Activated CD4-positive, alpha-beta memory T cell treated with anti-CD3 and anti-CD28 coated beads, Interleukin-2, amount 10 ng/mL, durations not matched to agents 7 days and 5 days (primary cell): ENCODE results near the gene SORCS2. TPM values are rescaled to one million over a fixed set of nuclear protein-coding genes. Genes with fewer than 3 reads are reported as not detected.

Source experiments
- CTCF ChIA-PET: fragments of 350-600 bp; sonication (Branson Sonifier 250); formaldehyde crosslinking; loops from one replicate; lab custom pipeline; 2021; ENCODE audit warnings: antibody characterized with exemption, inconsistent platforms; lab: Charles Lee
- POLR2A ChIA-PET: fragments of 350-600 bp; sonication (Branson Sonifier 250); formaldehyde crosslinking; loops from one replicate; lab custom pipeline; 2021; ENCODE audit warnings: antibody characterized with exemption; lab: Charles Lee
- DNase-seq: peaks from one replicate; pipeline ENCODE4 v3.0.0-alpha.2; 2020
- H3K27ac Mint-ChIP-seq: one replicate; pipeline ENCODE4 v1.8.0; 2021; ENCODE audit warnings: mild to moderate bottlenecking, mixed read lengths
- H3K27me3 Mint-ChIP-seq: one replicate; pipeline ENCODE4 v1.8.0; 2021; ENCODE audit warnings: mixed read lengths
- H3K36me3 Mint-ChIP-seq: one replicate; pipeline ENCODE4 v1.8.0; 2021; ENCODE audit warnings: low read depth, mixed read lengths
- H3K4me1 Mint-ChIP-seq: one replicate; pipeline ENCODE4 v1.8.0; 2021; ENCODE audit warnings: mixed read lengths
- H3K4me3 Mint-ChIP-seq: one replicate; pipeline ENCODE4 v1.8.0; 2021; ENCODE audit warnings: mild to moderate bottlenecking, mixed read lengths
- H3K9me3 Mint-ChIP-seq: one replicate; pipeline ENCODE4 v1.8.0; 2021; ENCODE audit warnings: mixed read lengths
- total RNA-seq, 2 experiments: library from RNA; stranded (reverse); gene quantifications; one replicate each; pipeline ENCODE4 v1.2.3, GENCODE V29; 2021

SORCS2 gene
- total RNA-seq, 2 experiments from 2014 or later: 0.10 to 0.18 TPM

DNA sequence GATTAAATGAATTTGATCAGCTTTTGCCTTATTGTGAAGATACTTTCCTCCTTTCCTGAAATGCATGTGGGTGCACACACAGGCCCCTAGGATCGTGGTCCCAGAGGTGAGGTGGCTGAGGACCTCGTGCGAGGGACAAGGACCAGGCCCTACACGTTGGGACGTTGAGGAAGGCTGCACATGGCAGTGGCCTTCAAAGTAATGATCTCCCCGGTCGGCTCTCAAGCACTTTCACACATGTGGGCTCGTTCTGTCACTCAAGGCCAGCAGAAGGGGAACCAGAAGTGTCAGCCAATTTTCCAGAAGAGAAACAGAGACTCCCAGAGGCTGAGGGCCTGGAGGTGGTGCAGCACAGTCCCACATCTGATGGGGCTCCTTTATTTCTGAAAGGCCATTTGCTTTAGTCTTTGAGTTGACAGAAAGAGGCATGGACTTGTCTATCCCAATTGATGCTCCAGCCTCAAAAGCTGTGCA is 550.5 kb downstream of the SORCS2 start:
- POLR2A ChIA-PET: no interaction called here
- H3K27ac Mint-ChIP-seq: no peak overlapping the region
- no peaks in the 10 kb centered on the region for H3K27me3 Mint-ChIP-seq
- H3K9me3 Mint-ChIP-seq: no peaks in the 10 kb centered on the region
- no peak overlapping the region for H3K4me3 Mint-ChIP-seq
- DNase-seq: no peak
- CTCF ChIA-PET: no interaction called here
- no peaks in the 10 kb centered on the region for H3K36me3 Mint-ChIP-seq
- no peaks in the 10 kb centered on the region for H3K4me1 Mint-ChIP-seq

DNA sequence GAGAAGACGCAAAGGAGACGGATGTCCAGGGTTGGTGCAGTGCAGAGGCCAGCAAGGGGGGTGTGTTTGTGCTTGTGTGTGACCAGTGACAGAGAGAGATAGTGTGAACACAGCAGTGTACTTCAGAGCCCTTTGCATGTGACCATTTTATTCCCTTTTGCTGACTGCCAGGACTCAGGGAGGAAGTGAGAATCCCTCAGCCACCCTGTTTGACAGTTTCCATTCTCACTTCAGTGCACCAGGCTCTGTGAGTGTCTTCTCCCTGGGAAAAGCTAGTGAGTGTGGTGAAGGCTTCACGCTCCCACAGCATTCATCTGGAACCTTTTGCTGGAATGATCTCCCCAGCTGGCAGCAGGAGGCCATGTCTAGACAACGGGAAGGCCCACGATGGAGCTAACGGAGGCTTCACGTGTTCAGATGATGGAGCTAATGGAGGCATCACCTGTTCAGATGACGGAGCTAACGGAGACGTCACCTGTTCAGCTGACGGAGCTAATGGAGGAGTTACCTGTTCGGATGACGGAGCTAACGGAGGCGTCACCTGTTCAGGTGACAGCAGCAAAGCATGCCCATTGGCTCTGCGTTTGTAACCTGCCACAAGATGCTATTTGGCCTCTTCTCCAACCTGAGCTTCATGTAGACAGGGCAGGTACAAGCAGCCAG is 551.9 kb downstream of the SORCS2 start:
- Mint-ChIP-seq H3K4me1 (peaks cover 4% of the 10 kb centered on the region), H3K27ac (no peak overlapping the region), H3K4me3 (no peak overlapping the region), H3K27me3 (no peaks in the 10 kb centered on the region), H3K9me3 (no peaks in the 10 kb centered on the region), H3K36me3 (no peaks in the 10 kb centered on the region)
- ChIA-PET POLR2A (no interaction called here), CTCF (no interaction called here)
- no peak for DNase-seq

DNA sequence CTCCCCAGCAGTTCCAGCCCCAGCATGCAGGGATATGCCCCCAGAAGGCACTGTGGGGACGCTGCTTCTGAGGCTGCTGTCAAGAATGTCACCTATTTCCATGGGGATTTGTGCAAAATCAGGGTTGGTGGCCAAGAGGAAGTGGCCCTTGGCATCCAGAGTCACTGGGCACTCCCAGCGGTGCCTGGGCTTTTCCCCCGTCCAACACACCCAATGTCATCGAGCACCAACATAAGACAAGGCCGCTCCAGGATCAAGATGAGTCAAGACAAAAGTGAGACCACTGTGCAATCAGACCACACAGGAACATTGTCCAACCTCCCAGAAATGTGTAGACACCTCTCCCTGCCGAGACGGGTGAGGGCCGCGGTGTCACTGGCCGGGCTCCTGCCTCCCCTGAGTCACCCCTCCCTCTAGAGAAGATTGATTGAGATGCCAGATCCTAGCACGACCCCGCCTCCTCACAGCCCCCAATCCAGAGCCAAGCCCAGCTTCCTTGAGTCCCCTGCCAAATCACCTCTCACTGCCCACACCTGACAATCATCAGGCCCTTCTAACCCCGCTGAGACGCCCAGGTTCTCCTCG is 553.1 kb downstream of the SORCS2 start:
- no peak for DNase-seq
- H3K4me1 Mint-ChIP-seq: peaks cover 10% of the 10 kb centered on the region
- POLR2A ChIA-PET: no interaction called here
- H3K27me3 Mint-ChIP-seq: no peaks in the 10 kb centered on the region
- no peak overlapping the region for H3K27ac Mint-ChIP-seq
- H3K9me3 Mint-ChIP-seq: no peaks in the 10 kb centered on the region
- H3K36me3 Mint-ChIP-seq: no peaks in the 10 kb centered on the region
- CTCF ChIA-PET: no interaction called here
- H3K4me3 Mint-ChIP-seq: no peak overlapping the region

DNA sequence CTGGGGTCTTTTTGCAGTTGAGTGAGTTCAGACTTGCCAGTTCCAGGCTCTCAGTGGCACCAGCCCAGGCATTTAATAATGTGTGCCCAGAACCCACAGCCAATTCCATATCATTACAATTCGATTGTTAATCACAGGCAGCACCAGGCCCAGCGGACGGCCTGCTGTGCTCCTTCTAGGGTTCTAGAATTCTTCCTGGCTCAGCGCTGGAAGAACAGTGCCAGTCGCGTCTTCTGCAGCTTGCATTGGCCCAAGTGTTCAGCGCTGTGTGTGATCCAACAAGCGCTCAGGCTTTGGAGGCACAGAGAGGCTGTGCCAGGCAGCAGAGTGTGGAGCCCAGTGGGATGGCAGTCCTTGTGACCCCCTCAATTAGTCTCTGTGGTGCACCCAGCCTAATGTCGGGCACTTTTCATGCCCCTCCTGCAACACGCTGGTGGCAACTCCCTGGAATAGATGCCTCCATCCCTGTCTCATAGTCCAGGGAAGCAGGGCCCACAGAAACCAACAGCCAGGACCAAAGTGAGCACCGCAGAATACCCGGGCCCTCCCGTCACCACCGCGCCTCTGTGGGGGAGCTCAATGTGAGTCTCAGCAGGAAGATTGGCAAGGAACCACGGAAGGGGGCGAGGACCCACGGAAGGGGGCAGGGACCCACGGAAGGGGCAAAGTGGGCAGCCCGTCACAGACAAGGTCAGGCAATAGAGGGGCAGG is 554.2 kb downstream of the SORCS2 start:
- POLR2A ChIA-PET: no interaction called here
- H3K27ac Mint-ChIP-seq: no peak overlapping the region
- H3K4me3 Mint-ChIP-seq: no peak overlapping the region
- peaks cover 10% of the 10 kb centered on the region for H3K4me1 Mint-ChIP-seq
- no peaks in the 10 kb centered on the region for H3K9me3 Mint-ChIP-seq
- no peaks in the 10 kb centered on the region for H3K36me3 Mint-ChIP-seq
- no peaks in the 10 kb centered on the region for H3K27me3 Mint-ChIP-seq
- CTCF ChIA-PET: no interaction called here
- DNase-seq: no peak

DNA sequence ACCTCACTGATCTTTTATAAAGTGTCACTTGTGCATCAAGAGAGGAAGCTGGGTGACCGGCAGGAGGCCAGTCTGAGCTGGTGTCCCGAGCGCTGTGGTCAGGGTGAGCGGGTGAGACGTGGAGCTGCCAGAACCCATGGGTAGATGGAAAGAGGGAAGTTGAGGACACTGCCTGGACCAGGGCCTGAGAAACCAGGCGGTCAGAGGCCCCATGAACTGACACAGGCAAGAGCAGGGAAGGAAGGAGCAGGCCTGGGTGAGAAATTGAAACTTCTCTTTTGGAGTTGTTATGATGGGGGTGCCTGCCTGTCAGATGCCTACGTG is 554.7 kb downstream of the SORCS2 start:
- ChIA-PET CTCF (no interaction called here), POLR2A (no interaction called here)
- Mint-ChIP-seq H3K27ac (no peak overlapping the region), H3K4me1 (peaks cover 10% of the 10 kb centered on the region), H3K4me3 (no peak overlapping the region), H3K9me3 (no peaks in the 10 kb centered on the region), H3K36me3 (no peaks in the 10 kb centered on the region), H3K27me3 (no peaks in the 10 kb centered on the region)
- DNase-seq: no peak

DNA sequence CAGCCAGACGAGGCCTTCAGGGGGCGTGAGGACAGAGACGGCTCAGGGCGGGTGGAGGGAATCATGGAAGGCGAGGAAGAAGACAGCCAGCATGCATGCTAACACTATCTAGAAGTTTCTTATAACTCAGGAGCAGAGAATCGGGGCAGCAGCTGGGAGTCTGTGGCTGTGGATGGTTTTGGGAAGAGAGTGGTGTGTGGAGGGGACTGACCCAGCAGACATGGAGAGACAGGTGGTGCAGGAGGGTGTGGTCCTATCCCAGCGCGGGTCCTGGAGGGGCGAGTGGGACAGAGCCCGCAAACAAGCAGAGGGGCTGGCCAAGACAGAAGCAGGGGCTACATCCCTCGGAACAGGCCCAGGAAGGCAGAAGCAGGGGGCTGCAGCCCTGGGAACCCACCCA is 555.2 kb downstream of the SORCS2 start:
- Mint-ChIP-seq H3K4me3 (no peak overlapping the region), H3K4me1 (peaks cover 10% of the 10 kb centered on the region), H3K9me3 (no peaks in the 10 kb centered on the region), H3K27me3 (no peaks in the 10 kb centered on the region), H3K27ac (no peak overlapping the region), H3K36me3 (no peaks in the 10 kb centered on the region)
- ChIA-PET POLR2A (no interaction called here), CTCF (no interaction called here)
- no peak for DNase-seq

DNA sequence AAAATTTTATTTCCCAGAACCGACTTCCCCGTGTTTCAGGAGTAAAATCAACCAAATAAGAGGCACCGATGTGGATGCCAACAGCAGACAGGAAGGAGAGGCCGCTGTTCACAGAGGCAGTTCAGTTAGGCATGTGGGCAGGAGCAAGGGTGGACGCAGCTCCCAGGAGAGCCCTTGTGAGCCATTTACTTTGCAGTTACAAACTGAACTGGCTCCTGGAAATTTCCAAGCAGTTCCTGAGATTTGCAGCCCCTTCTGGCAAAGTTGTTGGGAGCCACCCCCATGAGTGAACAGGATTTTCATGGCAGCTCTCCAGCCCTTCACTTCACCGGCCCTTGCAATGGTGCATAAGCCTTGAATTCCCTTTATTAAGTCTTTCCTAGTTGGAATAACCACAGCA is 558.2 kb downstream of the SORCS2 start:
- no peak overlapping the region for H3K27ac Mint-ChIP-seq
- no peaks in the 10 kb centered on the region for H3K9me3 Mint-ChIP-seq
- ChIA-PET CTCF (no interaction called here), POLR2A (no interaction called here)
- no peak overlapping the region for H3K4me3 Mint-ChIP-seq
- no peaks in the 10 kb centered on the region for H3K27me3 Mint-ChIP-seq
- no peak for DNase-seq
- no peaks in the 10 kb centered on the region for H3K36me3 Mint-ChIP-seq
- peaks cover 10% of the 10 kb centered on the region for H3K4me1 Mint-ChIP-seq

DNA sequence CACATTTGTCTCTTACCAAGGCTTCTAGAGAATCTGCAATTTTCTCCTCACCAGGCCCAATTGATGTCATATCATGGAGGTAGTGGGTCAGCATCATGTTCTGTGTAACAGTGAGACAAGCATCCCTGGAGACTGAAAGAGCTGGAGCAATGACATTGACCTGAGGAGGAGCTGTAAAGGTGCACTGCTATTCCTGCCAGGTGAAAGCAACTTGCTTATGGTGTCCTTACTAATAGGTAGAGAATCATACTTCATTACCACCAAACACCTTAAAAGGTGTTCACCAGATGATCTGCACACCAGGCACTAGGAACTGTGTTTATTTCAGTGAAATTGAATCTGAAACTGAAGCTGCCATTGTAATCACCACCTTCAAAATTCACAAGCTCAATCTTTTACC is 558.6 kb downstream of the SORCS2 start:
- ChIA-PET CTCF (interaction anchor here (0.8 kb wide), 1 partner anchor 51 kb away, joined by 3 read pairs; no protein-coding TSS in a partner anchor), POLR2A (no interaction called here)
- Mint-ChIP-seq H3K27ac (no peak overlapping the region), H3K4me1 (peaks cover 10% of the 10 kb centered on the region), H3K27me3 (no peaks in the 10 kb centered on the region), H3K4me3 (no peak overlapping the region), H3K36me3 (no peaks in the 10 kb centered on the region), H3K9me3 (no peaks in the 10 kb centered on the region)
- DNase-seq: no peak

DNA sequence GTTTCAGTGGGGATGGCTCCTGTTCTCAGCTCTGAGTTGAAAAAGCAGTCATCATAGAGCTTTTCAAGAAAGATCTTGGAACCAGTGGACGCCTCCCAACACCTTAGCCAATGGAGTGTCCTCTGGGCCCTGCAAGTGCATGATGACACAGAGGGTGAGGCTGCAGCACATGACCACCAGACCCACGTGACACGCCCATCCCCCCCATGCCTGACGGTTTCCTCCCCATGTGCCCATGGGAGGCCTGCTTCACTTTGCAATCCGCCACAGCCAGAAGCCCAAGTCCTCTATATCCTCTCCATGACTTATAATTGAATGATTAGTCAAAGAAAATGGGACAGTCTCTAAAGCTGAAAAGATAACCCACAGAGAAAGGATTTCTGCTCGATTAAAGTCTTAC is 560.3 kb downstream of the SORCS2 start:
- Mint-ChIP-seq H3K27me3 (no peaks in the 10 kb centered on the region), H3K36me3 (no peaks in the 10 kb centered on the region), H3K4me1 (peaks cover 18% of the 10 kb centered on the region), H3K4me3 (no peak overlapping the region), H3K27ac (no peak overlapping the region), H3K9me3 (no peaks in the 10 kb centered on the region)
- CTCF ChIA-PET: no interaction called here
- no peak for DNase-seq
- POLR2A ChIA-PET: no interaction called here

DNA sequence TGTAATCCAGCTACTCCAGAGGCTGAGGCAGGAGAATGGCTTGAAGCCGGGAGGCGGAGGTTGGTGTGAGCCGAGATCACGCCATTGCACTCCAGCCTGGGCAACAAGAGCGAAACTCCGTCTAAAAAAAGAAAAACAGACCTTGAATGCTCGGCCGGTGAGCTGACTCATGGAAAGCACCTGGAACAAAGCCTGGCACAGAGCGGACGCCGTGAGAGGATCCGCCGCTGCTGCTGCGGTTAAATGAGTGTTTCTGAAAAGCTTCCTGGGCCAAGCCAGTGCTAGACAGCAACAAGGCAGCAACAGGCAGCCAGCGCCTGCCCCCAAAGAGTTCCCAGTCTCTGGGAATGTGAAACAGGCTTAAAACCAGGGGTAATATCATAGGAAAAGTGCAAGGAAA is 560.9 kb downstream of the SORCS2 start:
- Mint-ChIP-seq H3K4me3 (no peak overlapping the region), H3K27ac (no peak overlapping the region), H3K27me3 (no peaks in the 10 kb centered on the region), H3K9me3 (no peaks in the 10 kb centered on the region), H3K4me1 (peaks cover 24% of the 10 kb centered on the region), H3K36me3 (no peaks in the 10 kb centered on the region)
- DNase-seq: no peak
- POLR2A ChIA-PET: no interaction called here
- CTCF ChIA-PET: no interaction called here

DNA sequence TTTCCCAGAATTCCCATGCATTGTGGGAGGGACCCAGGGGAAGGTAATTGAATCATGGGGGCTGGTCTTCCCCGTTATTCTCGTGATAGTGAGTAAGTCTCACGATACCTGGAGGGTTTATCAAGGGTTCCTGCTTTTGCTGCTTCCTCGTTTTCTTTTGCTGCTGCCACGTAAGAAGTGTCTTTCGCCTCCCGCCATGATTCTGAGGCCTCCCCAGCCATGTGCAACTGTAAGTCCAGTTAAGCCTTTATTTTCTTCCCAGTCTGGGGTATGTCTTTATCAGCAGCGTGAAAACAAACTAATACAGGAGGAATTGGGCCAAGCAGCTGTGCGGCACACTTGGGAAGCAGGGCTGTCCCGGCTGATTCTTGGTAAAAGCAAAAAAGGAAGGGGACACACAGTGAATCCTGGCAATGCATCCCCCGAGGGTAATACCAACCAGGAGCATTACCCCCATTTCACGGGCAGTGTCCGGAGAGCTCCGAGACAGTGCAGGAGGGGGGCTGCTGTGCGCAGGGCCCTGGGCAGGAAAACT is 561.7 kb downstream of the SORCS2 start:
- ChIA-PET CTCF (no interaction called here), POLR2A (no interaction called here)
- Mint-ChIP-seq H3K27ac (no peak overlapping the region), H3K36me3 (no peaks in the 10 kb centered on the region), H3K27me3 (no peaks in the 10 kb centered on the region), H3K4me1 (peaks cover 26% of the 10 kb centered on the region), H3K4me3 (no peak overlapping the region), H3K9me3 (no peaks in the 10 kb centered on the region)
- DNase-seq: no peak

DNA sequence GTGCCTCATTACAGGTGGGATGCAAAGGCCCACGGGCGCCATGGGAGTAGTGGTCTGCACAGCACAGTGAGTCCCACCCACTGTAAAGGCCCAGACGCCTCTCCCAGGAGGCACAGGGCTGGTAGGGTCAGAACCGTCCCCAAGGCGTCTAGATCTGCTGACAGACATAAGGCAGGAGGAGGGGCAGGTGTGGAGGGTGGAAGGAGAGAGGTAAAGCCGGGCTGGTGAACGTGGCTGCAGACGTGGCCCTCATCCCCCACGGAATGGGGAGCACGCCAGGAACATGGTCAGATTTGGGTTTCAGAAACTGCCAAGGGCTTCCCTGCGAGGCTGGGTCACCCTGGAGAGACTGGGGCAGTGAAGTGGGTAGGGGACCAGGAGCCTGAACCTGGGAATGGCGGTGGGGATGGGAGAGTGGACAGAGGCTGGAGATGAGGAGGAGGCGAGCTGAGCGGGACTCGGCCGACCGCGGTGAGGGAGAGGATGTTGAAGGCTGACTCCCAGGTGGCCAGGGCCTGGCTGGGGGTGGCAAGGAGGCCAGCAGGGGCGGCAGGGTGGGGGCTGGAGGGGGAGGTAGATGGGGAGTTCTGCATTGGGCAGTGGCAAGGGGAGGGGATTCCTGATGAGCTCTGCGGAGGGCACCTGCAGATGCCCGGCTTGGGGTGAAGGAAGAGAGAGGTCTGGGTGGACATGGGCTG is 562.4 kb downstream of the SORCS2 start:
- DNase-seq: no peak
- peaks cover 28% of the 10 kb centered on the region for H3K4me1 Mint-ChIP-seq
- no peak overlapping the region for H3K4me3 Mint-ChIP-seq
- H3K27me3 Mint-ChIP-seq: no peaks in the 10 kb centered on the region
- H3K9me3 Mint-ChIP-seq: no peaks in the 10 kb centered on the region
- POLR2A ChIA-PET: no interaction called here
- CTCF ChIA-PET: no interaction called here
- no peaks in the 10 kb centered on the region for H3K36me3 Mint-ChIP-seq
- no peak overlapping the region for H3K27ac Mint-ChIP-seq

DNA sequence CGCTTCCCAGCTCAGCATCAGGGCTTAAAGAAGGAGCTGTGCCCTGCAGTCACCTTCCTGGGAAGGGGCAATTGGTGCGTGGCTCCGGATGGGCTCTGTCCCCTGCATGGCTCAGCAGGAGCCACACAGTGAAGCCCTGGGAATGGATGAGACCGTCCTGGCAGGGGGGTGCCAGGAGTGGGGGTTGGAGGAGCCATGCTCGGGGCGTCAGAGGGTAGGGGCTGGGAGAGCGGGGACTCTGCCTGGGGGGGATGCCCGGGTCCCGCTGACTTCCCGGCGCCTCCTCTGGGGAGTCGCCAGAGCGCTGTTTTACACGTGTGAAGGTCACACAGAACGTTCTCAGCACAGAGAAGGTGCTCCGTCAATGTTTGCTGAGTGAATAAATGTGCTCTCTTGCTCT is 563.2 kb downstream of the SORCS2 start:
- ChIA-PET POLR2A (no interaction called here), CTCF (no interaction called here)
- Mint-ChIP-seq H3K4me3 (no peak overlapping the region), H3K9me3 (no peaks in the 10 kb centered on the region), H3K27ac (no peak overlapping the region), H3K4me1 (peaks cover 32% of the 10 kb centered on the region), H3K36me3 (no peaks in the 10 kb centered on the region), H3K27me3 (no peaks in the 10 kb centered on the region)
- DNase-seq: no peak
